ENCODE data around the gene ARL2BP.

ARL2BP gene

GRCh38 chr16:57235128-57236021 lies 9.7 kb upstream of the ARL2BP start:
- no peak for DNase-seq (ENCODE audit: low read depth in 2 of 2)

GRCh38 chr16:57236022-57236350 lies 9.1 kb upstream of the ARL2BP start:
- DNase-seq (ENCODE audit: low read depth in 2 of 2), result no peak

GRCh38 chr16:57238682-57239081 lies 6.4 kb upstream of the ARL2BP start:
- DNase-seq (ENCODE audit: low read depth in 2 of 2), result no peak

- DNase-seq (ENCODE audit: low read depth in 2 of 2), result no peak
These were observed 6.0 kb upstream of the ARL2BP start for GRCh38 chr16:57239107-57239506.

- DNase-seq (ENCODE audit: low read depth in 2 of 2), result no peak
These were observed 4.2 kb upstream of the ARL2BP start for GRCh38 chr16:57240851-57241250.

- DNase-seq (ENCODE audit: low read depth in 2 of 2), result no peak
These were observed 2.4 kb upstream of the ARL2BP start for GRCh38 chr16:57242650-57243049.

- no peak for DNase-seq (ENCODE audit: low read depth in 2 of 2)
These were observed 644 bp upstream of the ARL2BP start for GRCh38 chr16:57244463-57244766.

- no peak for DNase-seq (ENCODE audit: low read depth in 2 of 2)
These were observed 534 bp downstream of the ARL2BP start for GRCh38 chr16:57245472-57246113.

- no peak for DNase-seq (ENCODE audit: low read depth in 2 of 2)
These were observed 6.3 kb downstream of the ARL2BP start for GRCh38 chr16:57251352-57251751.

GRCh38 chr16:57252148-57252721 lies 7.2 kb downstream of the ARL2BP start:
- no peak for DNase-seq (ENCODE audit: low read depth in 2 of 2)

- no peak for DNase-seq (ENCODE audit: low read depth in 2 of 2)
These were observed 8.4 kb downstream of the ARL2BP start for GRCh38 chr16:57253466-57253865.

- DNase-seq (ENCODE audit: low read depth in 2 of 2), result no peak
These were observed 10.8 kb downstream of the ARL2BP start for GRCh38 chr16:57255686-57256415.

GRCh38 chr16:57256601-57257395 lies 11.7 kb downstream of the ARL2BP start:
- DNase-seq (ENCODE audit: low read depth in 2 of 2), result no peak

- DNase-seq (ENCODE audit: low read depth in 2 of 2), result no peak
These were observed 12.5 kb downstream of the ARL2BP start for GRCh38 chr16:57257455-57258070.

- DNase-seq (ENCODE audit: low read depth in 2 of 2), result no peak
These were observed 13.3 kb downstream of the ARL2BP start for GRCh38 chr16:57258226-57258909.

GRCh38 chr16:57258910-57259475 lies 13.9 kb downstream of the ARL2BP start:
- no peak for DNase-seq (ENCODE audit: low read depth in 2 of 2)

- no peak for DNase-seq (ENCODE audit: low read depth in 2 of 2)
These were observed 15.4 kb downstream of the ARL2BP start for GRCh38 chr16:57260294-57260929.

GRCh38 chr16:57261806-57262205 lies 16.7 kb downstream of the ARL2BP start:
- DNase-seq (ENCODE audit: low read depth in 2 of 2), result no peak

- DNase-seq (ENCODE audit: low read depth in 2 of 2), result no peak
These were observed 17.9 kb downstream of the ARL2BP start for GRCh38 chr16:57262841-57263540.

Data from stimulated activated CD8-positive, alpha-beta memory T cell treated with anti-CD3 and anti-CD28 coated beads, Interleukin-15, amount 100 ng/mL, for 4 hours (primary cell).